ENCODE data around the gene SLC49A3.
"Not testable (repeated sequence)": the region's sequence is repeated elsewhere in the genome, so short reads cannot be mapped to it uniquely, and the experiment has no call there.

SLC49A3 gene

GRCh38 chr4:721261-722168 lies 32.6 kb upstream of the SLC49A3 start:
- peak in 1 of 2 donors; percentile 11 for DNase-seq

- DNase-seq: no peak
Measured at GRCh38 chr4:720111-720860, 31.3 kb upstream of the SLC49A3 start.

GRCh38 chr4:718460-718859 lies 29.5 kb upstream of the SLC49A3 start:
- DNase-seq: no peak

- DNase-seq: no peak
Measured at GRCh38 chr4:717601-718320, 28.8 kb upstream of the SLC49A3 start.

- DNase-seq: no peak
Measured at GRCh38 chr4:714087-714486, 25.1 kb upstream of the SLC49A3 start.

- no peak for DNase-seq
Measured at GRCh38 chr4:712916-713632, 24.1 kb upstream of the SLC49A3 start.

GRCh38 chr4:712093-712492 lies 23.1 kb upstream of the SLC49A3 start:
- DNase-seq: no peak

GRCh38 chr4:710916-711315 lies 22.0 kb upstream of the SLC49A3 start:
- DNase-seq: no peak

- DNase-seq: no peak
Measured at GRCh38 chr4:710116-710515, 21.2 kb upstream of the SLC49A3 start.

GRCh38 chr4:709348-709747 lies 20.4 kb upstream of the SLC49A3 start:
- no peak for DNase-seq

- no peak for DNase-seq
Measured at GRCh38 chr4:708631-708933, 19.6 kb upstream of the SLC49A3 start.

GRCh38 chr4:707929-708630 lies 19.1 kb upstream of the SLC49A3 start:
- DNase-seq: no peak

GRCh38 chr4:706834-707598 lies 18.1 kb upstream of the SLC49A3 start:
- no peak for DNase-seq

- not testable (repeated sequence) for DNase-seq
Measured at GRCh38 chr4:706083-706633, 17.2 kb upstream of the SLC49A3 start.

- DNase-seq: peak; percentile 97
Measured at GRCh38 chr4:705278-706082, 16.5 kb upstream of the SLC49A3 start, which contains the start of gene PCGF3. TSS of gene PCGF3 (plus strand) at chr4:705832. CDS start at chr4:733681, 27,849 bp downstream.

- DNase-seq: no peak
Measured at GRCh38 chr4:704971-705277, 16.0 kb upstream of the SLC49A3 start.

- no peak for DNase-seq
Measured at GRCh38 chr4:704198-704891, 15.4 kb upstream of the SLC49A3 start.

- DNase-seq: no peak
Measured at GRCh38 chr4:703336-704197, 14.6 kb upstream of the SLC49A3 start.

All from inflammatory macrophage (primary cell).